ENCODE data around the gene STK32B. TPM values are rescaled to one million over a fixed set of nuclear protein-coding genes. Genes with fewer than 3 reads are reported as not detected.

The STK32B gene
- total and polyA plus RNA-seq, 2 of the 4 experiments (the other 2 are of a cell fraction), result 5.5 to 6.3 TPM

GRCh38 chr4:5126857-5127256, 75.6 kb downstream of the STK32B start:
- no peak overlapping the region for H3K4ac ChIP-seq (ENCODE audit: low read depth, low read length)
- no TSS peak for BruUV-seq (replicated peaks)
- TF ChIP-seq MXI1 (IDR thresholded peaks at IDR 0.05; ENCODE audit: borderline replicate concordance, low read depth, low read length), result no peak
- no peak for TF ChIP-seq CEBPB (IDR thresholded peaks at IDR 0.05; ENCODE audit: low read depth, low read length)
- no peak for TF ChIP-seq MAFK (IDR thresholded peaks at IDR 0.05; ENCODE audit: low read depth, low read length)
- no peak for TF ChIP-seq SMC3 (IDR thresholded peaks at IDR 0.05; ENCODE audit: low read depth, low read length)
- TF ChIP-seq NFE2L2 (IDR thresholded peaks at IDR 0.05; ENCODE audit: low read depth, low read length), result no peak
- TF ChIP-seq RAD21 (IDR thresholded peaks at IDR 0.05; ENCODE audit: low read length), result no peak
- no peak for TF ChIP-seq CHD1 (IDR thresholded peaks at IDR 0.05; ENCODE audit: low read depth, low read length)
- no peak for TF ChIP-seq BHLHE40 (IDR thresholded peaks at IDR 0.05; ENCODE audit: low read depth, low read length)
- no peak for TF ChIP-seq USF2 (IDR thresholded peaks at IDR 0.05; ENCODE audit: low read depth, low read length)
- no peak for TF ChIP-seq ELK1 (IDR thresholded peaks at IDR 0.05; ENCODE audit: borderline replicate concordance, low read depth, low read length)
- H3K23ac ChIP-seq (ENCODE audit: low read depth, low read length), result no peak overlapping the region
- no peak overlapping the region for H4K5ac ChIP-seq (ENCODE audit: low read depth, low read length)
- POLR2A ChIA-PET (ENCODE audit: unreplicated experiment), result no interaction called here
- H2BK5ac ChIP-seq (ENCODE audit: low read depth, low read length, poor library complexity, severe bottlenecking), result no peak overlapping the region
- H2BK15ac ChIP-seq (ENCODE audit: low read depth, low read length), result no peak overlapping the region
- in situ Hi-C loops (cut with MboI; ENCODE audit: low sequenced_read_pairs), result no loop called here
- WGBS, 2 experiments (ENCODE audit: extremely low coverage in 2 of 2, insufficient read length in 1 of 2), result no CpG with 5 or more reads among the region's 5 CpGs
- no peaks in the 10 kb centered on the region for H3K27me3 ChIP-seq (ENCODE audit: control insufficient read depth, insufficient read depth, low read length)
- peak; percentile 17 for DNase-seq
- peak; percentile 58 for ATAC-seq (ENCODE audit: low read depth)
- intact Hi-C loops (cut with micrococcal nuclease), result no loop called here
- H3K18ac ChIP-seq (ENCODE audit: low read depth, low read length), result no peak overlapping the region
- H3K9me3 ChIP-seq (ENCODE audit: control insufficient read depth, insufficient read depth, low read length), result no peaks in the 10 kb centered on the region
- no peak overlapping the region for H3K14ac ChIP-seq (replicated peaks; ENCODE audit: low read depth, low read length)
- CTCF ChIA-PET, result no interaction called here
- H3K4me2 ChIP-seq (ENCODE audit: low read depth, low read length), result no peak overlapping the region
- H3K27ac ChIP-seq (ENCODE audit: insufficient read depth, low read length), result peak overlapping the region; percentile 51; the same call in 1 of the 2 replicates
- no peak overlapping the region for H3K4me3 ChIP-seq (ENCODE audit: insufficient read depth, low read depth, low read length)
- peaks cover 2% of the 10 kb centered on the region for H3K4me1 ChIP-seq (ENCODE audit: control insufficient read depth, insufficient read depth, low read length)
- H3K56ac ChIP-seq (ENCODE audit: extremely low read depth, insufficient read depth, low read length), result no peak overlapping the region
- H3K9ac ChIP-seq (ENCODE audit: low read depth, low read length), result no peak overlapping the region
- peaks cover 0 to 21% of the 10 kb centered on the region in 2 experiments; a peak in 3 of 4 replicates for H3K79me1 ChIP-seq (ENCODE audit: low read depth in 1 of 2, low read length in 2 of 2)
- H3K9me1 ChIP-seq (ENCODE audit: insufficient read depth, low read length), result no peaks in the 10 kb centered on the region
- no peak overlapping the region for H2AK9ac ChIP-seq (replicated peaks; ENCODE audit: low read depth, low read length, poor library complexity)
- no peak overlapping the region for H2AK5ac ChIP-seq (ENCODE audit: low read depth, low read length)
- 0 out of 2 replicates have a peak, but pooled peaks cover 3% of the 10 kb centered on the region for H4K20me1 ChIP-seq (ENCODE audit: insufficient read depth, low read length)
- H3K36me3 ChIP-seq (ENCODE audit: control insufficient read depth, insufficient read depth, low read length), result no peaks in the 10 kb centered on the region
- H4K8ac ChIP-seq (ENCODE audit: low read depth in 2 of 2, low read length in 2 of 2), result no peak overlapping the region
- H4K91ac ChIP-seq (ENCODE audit: insufficient read depth, low read depth, low read length), result no peak overlapping the region
- no peak overlapping the region for H2BK120ac ChIP-seq (ENCODE audit: low read depth, low read length)
- H2BK20ac ChIP-seq (ENCODE audit: low read depth, low read length), result no peak overlapping the region
- dilution Hi-C loops (cut with HindIII; ENCODE audit: low sequenced_read_pairs, unreplicated experiment), result no loop called here
- no peak overlapping the region for H2AFZ ChIP-seq (replicated peaks; ENCODE audit: low read length, poor library complexity)
